ENCODE results near the gene IDE. TPM values are rescaled to one million over a fixed set of nuclear protein-coding genes. Genes with fewer than 3 reads are reported as not detected.
A peak's percentile ranks its signal among the peaks of the same experiment; 100 is the strongest.

The IDE gene
- total RNA-seq (ENCODE audit: low replicate concordance), result 35.4 and 35.9 TPM in 2 replicates
- long read RNA-seq, full-length matches to known transcripts, result 20 of 37 reads
- long read RNA-seq, partial matches to known transcripts, result 14 of 37 reads
- long read RNA-seq, other reads (novel, unspliced or antisense), result 3 of 37 reads

- Mint-ChIP-seq H3K27me3 (no peaks in the 10 kb centered on the region), H3K27ac (peak within 1 kb of the TSS; percentile 90), H3K4me3 (peak within 1 kb of the TSS; percentile 84), H3K9me3 (no peaks in the 10 kb centered on the region), H3K4me1 (ENCODE audit: unreplicated experiment) (peaks cover 35% of the 10 kb centered on the region), H3K36me3 (peaks cover 8% of the 10 kb centered on the region)
- TF ChIP-seq, protein P1, sequence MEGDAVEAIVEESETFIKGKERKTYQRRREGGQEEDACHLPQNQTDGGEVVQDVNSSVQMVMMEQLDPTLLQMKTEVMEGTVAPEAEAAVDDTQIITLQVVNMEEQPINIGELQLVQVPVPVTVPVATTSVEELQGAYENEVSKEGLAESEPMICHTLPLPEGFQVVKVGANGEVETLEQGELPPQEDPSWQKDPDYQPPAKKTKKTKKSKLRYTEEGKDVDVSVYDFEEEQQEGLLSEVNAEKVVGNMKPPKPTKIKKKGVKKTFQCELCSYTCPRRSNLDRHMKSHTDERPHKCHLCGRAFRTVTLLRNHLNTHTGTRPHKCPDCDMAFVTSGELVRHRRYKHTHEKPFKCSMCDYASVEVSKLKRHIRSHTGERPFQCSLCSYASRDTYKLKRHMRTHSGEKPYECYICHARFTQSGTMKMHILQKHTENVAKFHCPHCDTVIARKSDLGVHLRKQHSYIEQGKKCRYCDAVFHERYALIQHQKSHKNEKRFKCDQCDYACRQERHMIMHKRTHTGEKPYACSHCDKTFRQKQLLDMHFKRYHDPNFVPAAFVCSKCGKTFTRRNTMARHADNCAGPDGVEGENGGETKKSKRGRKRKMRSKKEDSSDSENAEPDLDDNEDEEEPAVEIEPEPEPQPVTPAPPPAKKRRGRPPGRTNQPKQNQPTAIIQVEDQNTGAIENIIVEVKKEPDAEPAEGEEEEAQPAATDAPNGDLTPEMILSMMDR (conservative IDR thresholded peaks at IDR 0.05), result peak; percentile 76
- DNase-seq (ENCODE audit: extremely low spot score, unreplicated experiment), result peak; percentile 95
These were observed at the start of gene IDE for GRCh38 chr10:92573798-92574547. Gene IDE (minus strand): TSS chr10:92574093. CDS start chr10:92574019, 74 bp downstream.

- TF ChIP-seq, protein P1 (conservative IDR thresholded peaks at IDR 0.05), result no peak
- Mint-ChIP-seq H3K4me1 (ENCODE audit: unreplicated experiment) (no peaks in the 10 kb centered on the region), H3K27me3 (no peaks in the 10 kb centered on the region), H3K4me3 (no peak overlapping the region), H3K36me3 (peaks cover 32% of the 10 kb centered on the region), H3K9me3 (no peaks in the 10 kb centered on the region), H3K27ac (no peak overlapping the region)
- DNase-seq (ENCODE audit: extremely low spot score, unreplicated experiment), result no peak
These were observed 45.5 kb upstream of the IDE start for GRCh38 chr10:92619368-92619767.

DNA sequence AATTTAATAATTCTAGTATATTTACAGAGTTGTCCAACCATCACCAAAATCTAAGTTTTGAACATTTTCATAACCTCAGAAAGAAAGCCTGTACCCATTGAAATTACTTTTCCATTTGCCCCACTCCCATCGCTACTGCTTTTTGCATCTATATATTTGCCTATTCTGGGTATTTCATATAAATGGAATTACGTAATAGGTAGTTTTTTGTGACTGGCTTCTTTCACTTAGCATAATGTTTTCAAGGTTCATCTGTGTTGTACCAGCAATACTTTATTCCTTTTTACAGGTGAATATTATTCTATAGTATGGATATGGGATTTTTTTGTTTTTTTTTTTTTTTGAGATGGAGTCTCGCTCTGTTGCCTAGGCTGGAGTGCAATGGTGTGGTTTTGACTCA lies 41.6 kb upstream of the IDE start:
- Mint-ChIP-seq H3K27ac (no peak overlapping the region), H3K36me3 (peaks cover 24% of the 10 kb centered on the region), H3K4me1 (ENCODE audit: unreplicated experiment) (no peaks in the 10 kb centered on the region), H3K4me3 (no peak overlapping the region), H3K27me3 (no peaks in the 10 kb centered on the region), H3K9me3 (no peaks in the 10 kb centered on the region)
- DNase-seq (ENCODE audit: extremely low spot score, unreplicated experiment), result no peak
- TF ChIP-seq, protein P1 (conservative IDR thresholded peaks at IDR 0.05), result no peak

GRCh38 chr10:92604841-92605240 lies 30.9 kb upstream of the IDE start:
- H3K4me1 Mint-ChIP-seq (ENCODE audit: unreplicated experiment), result no peaks in the 10 kb centered on the region
- H3K9me3 Mint-ChIP-seq, result peaks cover 8% of the 10 kb centered on the region
- no peak overlapping the region for H3K4me3 Mint-ChIP-seq
- H3K27me3 Mint-ChIP-seq, result no peaks in the 10 kb centered on the region
- no peak overlapping the region for H3K27ac Mint-ChIP-seq
- H3K36me3 Mint-ChIP-seq, result peaks cover 29% of the 10 kb centered on the region
- DNase-seq (ENCODE audit: extremely low spot score, unreplicated experiment), result no peak
- TF ChIP-seq, protein P1 (conservative IDR thresholded peaks at IDR 0.05), result no peak

GRCh38 chr10:92598321-92598720 lies 24.4 kb upstream of the IDE start:
- no peak overlapping the region for H3K27ac Mint-ChIP-seq
- TF ChIP-seq, protein P1 (conservative IDR thresholded peaks at IDR 0.05), result no peak

More at GRCh38 chr10:92598321-92598720, 24.4 kb upstream of the IDE start:
- peaks cover 9% of the 10 kb centered on the region for H3K36me3 Mint-ChIP-seq
- DNase-seq (ENCODE audit: extremely low spot score, unreplicated experiment), result no peak
- peaks cover 8% of the 10 kb centered on the region for H3K9me3 Mint-ChIP-seq
- H3K4me1 Mint-ChIP-seq (ENCODE audit: unreplicated experiment), result peaks cover 6% of the 10 kb centered on the region
- H3K27me3 Mint-ChIP-seq, result no peaks in the 10 kb centered on the region
- H3K4me3 Mint-ChIP-seq, result no peak overlapping the region

All from type B pancreatic cell (in vitro differentiated cells).